Measurements from ENCODE around the gene DDX17. TPM values are rescaled to one million over a fixed set of nuclear protein-coding genes. Genes with fewer than 3 reads are reported as not detected.
A peak's percentile ranks its signal among the peaks of the same experiment; 100 is the strongest.

Gene DDX17
- 100 to 1,000 TPM; 161 to 178 TPM for total RNA-seq

DNA sequence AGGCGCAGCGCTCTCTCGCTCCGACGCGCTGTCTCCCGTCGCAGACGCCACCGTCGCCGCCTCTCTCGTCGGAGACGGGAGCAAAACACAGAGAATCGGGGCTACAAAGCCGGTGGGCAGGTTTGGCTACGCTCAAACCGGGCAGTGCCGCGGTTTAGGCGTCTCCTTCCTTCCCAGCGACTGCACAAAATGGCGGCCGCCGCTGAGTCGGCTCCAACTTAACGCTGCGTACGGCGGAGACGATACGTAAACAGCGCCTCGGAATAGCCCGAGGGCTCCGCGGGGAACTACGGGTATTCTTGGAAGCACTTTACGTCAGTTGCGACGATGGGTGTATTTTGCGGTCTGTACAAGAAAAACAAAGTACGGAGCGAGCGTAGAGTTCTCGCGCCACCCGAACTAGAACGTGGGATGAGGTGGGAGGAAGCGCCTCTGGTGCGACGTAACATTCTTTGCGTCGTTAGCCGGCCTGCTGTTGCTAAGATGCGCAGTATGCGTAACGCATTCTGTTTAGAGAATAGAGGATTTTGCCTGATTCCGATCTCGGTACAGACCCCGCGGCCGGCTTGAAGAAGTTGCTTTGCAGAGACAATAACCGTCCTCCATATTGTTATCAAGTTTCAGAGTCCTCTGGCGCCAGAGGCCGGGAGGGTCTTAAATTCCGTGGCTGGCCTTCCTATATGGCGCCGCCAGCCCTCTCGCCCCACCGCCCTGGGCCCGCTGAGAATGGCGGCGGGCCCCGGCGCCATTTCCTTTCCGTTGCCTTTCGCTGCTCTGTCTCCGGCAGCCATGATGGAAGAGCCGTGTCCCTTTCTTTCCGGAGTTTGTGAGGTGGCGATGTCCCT is at the start of gene DDX17:
DDX17 (minus strand) TSS at position 194 of the 845 bp plus-strand sequence.
- Histone ChIP-seq H3K27me3 (no peaks in the 10 kb centered on the region), H3K27ac (peak within 1 kb of the TSS; percentile 100), H3K36me3 (peaks cover 6% of the 10 kb centered on the region), H3K4me1 (peaks cover 0 to 36% of the 10 kb centered on the region in 2 donors), H3K9me3 (no peaks in the 10 kb centered on the region), H3K4me3 (peak within 1 kb of the TSS; percentile 84 to 93)
- peak; percentile 98 for DNase-seq (ENCODE audit: low spot score)
- TF ChIP-seq, protein P1, sequence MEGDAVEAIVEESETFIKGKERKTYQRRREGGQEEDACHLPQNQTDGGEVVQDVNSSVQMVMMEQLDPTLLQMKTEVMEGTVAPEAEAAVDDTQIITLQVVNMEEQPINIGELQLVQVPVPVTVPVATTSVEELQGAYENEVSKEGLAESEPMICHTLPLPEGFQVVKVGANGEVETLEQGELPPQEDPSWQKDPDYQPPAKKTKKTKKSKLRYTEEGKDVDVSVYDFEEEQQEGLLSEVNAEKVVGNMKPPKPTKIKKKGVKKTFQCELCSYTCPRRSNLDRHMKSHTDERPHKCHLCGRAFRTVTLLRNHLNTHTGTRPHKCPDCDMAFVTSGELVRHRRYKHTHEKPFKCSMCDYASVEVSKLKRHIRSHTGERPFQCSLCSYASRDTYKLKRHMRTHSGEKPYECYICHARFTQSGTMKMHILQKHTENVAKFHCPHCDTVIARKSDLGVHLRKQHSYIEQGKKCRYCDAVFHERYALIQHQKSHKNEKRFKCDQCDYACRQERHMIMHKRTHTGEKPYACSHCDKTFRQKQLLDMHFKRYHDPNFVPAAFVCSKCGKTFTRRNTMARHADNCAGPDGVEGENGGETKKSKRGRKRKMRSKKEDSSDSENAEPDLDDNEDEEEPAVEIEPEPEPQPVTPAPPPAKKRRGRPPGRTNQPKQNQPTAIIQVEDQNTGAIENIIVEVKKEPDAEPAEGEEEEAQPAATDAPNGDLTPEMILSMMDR (IDR thresholded peaks at IDR 0.05): no peak

DNA sequence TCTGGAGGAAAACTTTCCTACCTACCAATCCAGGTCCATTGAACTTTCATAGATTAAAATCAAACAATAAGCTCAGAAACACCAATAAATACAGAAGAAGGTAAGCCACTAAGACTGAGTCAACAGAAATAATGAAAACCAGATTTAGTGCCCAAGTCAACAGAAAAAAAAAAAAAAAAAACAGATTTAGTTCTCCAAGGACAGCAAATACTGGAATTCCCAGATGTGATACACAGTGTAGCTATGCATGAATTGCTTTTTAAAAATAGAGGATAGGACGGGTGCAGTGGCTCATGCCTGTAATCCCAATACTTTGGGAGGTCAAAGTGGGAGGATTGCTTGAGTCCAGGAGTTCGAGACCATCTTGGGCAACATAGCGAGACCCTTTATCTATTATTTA is 48.2 kb upstream of the DDX17 start:
- TF ChIP-seq, protein P1 (IDR thresholded peaks at IDR 0.05): no peak
- H3K27ac ChIP-seq: no peak overlapping the region
- no peaks in the 10 kb centered on the region for H3K4me1 ChIP-seq
- H3K36me3 ChIP-seq: no peaks in the 10 kb centered on the region
- no peak overlapping the region for H3K4me3 ChIP-seq
- H3K27me3 ChIP-seq: no peaks in the 10 kb centered on the region
- no peak for DNase-seq (ENCODE audit: low spot score)
- no peaks in the 10 kb centered on the region for H3K9me3 ChIP-seq

DNA sequence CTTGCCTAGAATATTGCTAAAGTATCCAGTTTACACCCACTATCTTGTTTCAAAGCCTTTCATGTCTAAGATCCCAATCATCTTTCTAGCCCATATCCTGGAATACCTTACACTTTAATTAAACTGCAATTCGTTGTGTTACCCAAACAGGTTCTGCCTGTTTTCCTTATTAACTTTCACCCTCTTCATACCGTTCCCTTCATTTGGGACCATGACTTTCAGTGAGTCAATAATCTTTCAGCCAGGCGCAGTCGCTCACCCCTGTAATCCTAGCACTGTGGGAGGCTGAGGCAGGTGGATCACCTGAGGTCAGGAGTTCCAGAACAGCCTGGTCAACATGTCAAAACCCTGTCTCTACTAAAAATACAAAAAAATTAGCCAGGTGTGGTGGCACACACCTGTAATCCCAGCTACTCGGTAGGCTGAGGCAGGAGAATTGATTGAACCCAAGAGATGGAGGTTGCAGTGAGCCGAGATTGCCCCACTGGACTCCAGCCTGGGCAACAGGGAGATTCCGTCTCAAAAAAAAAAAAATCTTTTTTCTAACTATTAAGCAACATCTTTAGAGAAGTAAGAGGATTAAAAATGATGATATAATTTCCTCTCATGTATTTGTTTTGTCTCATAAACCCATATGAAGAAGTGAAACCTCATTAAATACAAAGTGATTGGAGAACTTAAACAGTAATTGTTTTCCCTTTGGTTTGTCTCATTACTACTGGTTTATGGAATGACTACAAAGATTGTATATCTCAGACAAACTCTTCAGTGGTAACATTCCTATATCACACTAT is 43.2 kb upstream of the DDX17 start:
- Histone ChIP-seq H3K4me1 (no peaks in the 10 kb centered on the region), H3K27me3 (no peaks in the 10 kb centered on the region), H3K4me3 (no peak overlapping the region), H3K9me3 (no peaks in the 10 kb centered on the region), H3K27ac (no peak overlapping the region), H3K36me3 (no peaks in the 10 kb centered on the region)
- DNase-seq (ENCODE audit: low spot score): no peak
- TF ChIP-seq, protein P1 (IDR thresholded peaks at IDR 0.05): no peak

DNA sequence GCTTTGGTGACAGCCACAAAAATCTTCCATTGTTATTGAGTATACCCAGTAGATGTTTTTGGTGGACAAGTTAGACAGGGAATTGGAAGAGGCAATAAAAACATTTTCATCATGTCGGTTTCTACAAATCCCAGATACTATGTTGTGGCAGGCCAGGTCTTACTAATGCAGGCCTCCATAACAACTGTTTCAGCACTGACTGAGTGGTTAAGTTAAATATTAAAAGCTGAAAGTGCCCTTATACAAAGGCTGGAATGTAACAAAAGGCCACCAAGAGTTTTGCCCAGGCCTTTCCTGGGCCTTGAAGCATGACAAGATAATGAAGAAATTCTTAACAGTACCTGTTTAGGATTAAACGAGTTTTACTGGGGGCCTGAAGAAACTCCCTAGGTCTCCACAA is 34.6 kb upstream of the DDX17 start:
- TF ChIP-seq, protein P1 (IDR thresholded peaks at IDR 0.05): no peak
- H3K4me1 ChIP-seq: no peaks in the 10 kb centered on the region
- no peak overlapping the region for H3K4me3 ChIP-seq
- H3K27ac ChIP-seq: no peak overlapping the region
- peaks cover 0 to 4% of the 10 kb centered on the region in 2 donors for H3K9me3 ChIP-seq
- H3K27me3 ChIP-seq: no peaks in the 10 kb centered on the region
- no peak for DNase-seq (ENCODE audit: low spot score)
- H3K36me3 ChIP-seq: no peaks in the 10 kb centered on the region

DNA sequence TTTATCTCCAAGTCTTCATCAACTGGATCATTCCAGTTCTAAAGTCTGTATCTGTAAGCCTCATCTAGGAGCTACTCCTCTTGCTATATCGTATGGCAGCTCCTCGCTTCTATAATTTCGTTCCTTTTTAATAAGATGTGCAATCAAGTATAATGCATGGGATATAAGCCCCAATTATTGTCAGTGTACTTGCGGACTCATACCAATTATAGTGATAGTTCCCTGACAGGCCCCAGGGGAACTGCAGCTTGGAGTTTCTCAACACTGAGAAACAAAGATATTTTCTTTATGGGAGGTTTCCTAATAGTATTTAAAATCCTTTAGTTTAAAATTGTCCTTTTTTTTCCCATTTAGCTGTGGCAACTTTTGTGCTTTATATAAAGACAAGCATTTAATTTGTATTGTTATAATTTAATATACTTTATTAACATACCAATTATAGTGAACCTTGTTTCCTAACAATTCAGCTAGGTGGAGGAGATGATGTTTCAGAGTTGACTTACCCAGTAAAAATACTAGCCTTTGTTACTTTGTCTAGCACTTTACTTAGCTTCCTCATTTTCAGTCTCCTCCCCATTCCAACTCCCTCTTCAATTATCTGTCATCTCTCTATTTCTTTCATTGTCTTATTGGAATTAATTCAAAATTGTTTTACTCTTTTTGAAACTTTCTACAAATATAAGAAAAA is 25.3 kb upstream of the DDX17 start:
- no peak overlapping the region for H3K27ac ChIP-seq
- TF ChIP-seq, protein P1 (IDR thresholded peaks at IDR 0.05): no peak
- no peaks in the 10 kb centered on the region for H3K27me3 ChIP-seq

More for the DNA sequence above, 25.3 kb upstream of the DDX17 start:
- DNase-seq (ENCODE audit: low spot score): no peak
- Histone ChIP-seq H3K4me1 (no peaks in the 10 kb centered on the region), H3K36me3 (no peaks in the 10 kb centered on the region), H3K9me3 (no peaks in the 10 kb centered on the region), H3K4me3 (no peak overlapping the region)

Measured in right atrium auricular region (tissue), 2 donors.